Endothelial cell (in vitro differentiated cells): ENCODE results near the gene KIRREL2. TPM values are rescaled to one million over a fixed set of nuclear protein-coding genes. Genes with fewer than 3 reads are reported as not detected.

Source experiments
- total RNA-seq: library from RNA; stranded (reverse); fragmentation: NEBNext Ultra II Directional; extraction: Animal tissue kit (Norgen Biotek cat#: 25700); gene quantifications from one replicate; pipeline ENCODE4 v1.2.1, GENCODE V29; 2021; ENCODE audit not compliant: unreplicated experiment

Gene KIRREL2
- total RNA-seq, 1 donor from 2014 or later = 1.8 TPM

Other genes with a start within 250 kb of the KIRREL2 start
- gene HAUS5, start 244.2 kb upstream of the KIRREL2 start, total RNA-seq = 30.2 TPM
- gene RBM42, start 227.9 kb upstream of the KIRREL2 start, total RNA-seq = 116 TPM
- gene ETV2, start 215.2 kb upstream of the KIRREL2 start, total RNA-seq = 1,894 TPM
- gene COX6B1, start 208.6 kb upstream of the KIRREL2 start, total RNA-seq = 428 TPM
- not detected for gene UPK1A, start 190.4 kb upstream of the KIRREL2 start, total RNA-seq
- not detected for gene ZBTB32, start 152.4 kb upstream of the KIRREL2 start, total RNA-seq
- 51.7 TPM for gene KMT2B, start 138.9 kb upstream of the KIRREL2 start, total RNA-seq
- 3.2 TPM for gene IGFLR1, start 114.5 kb upstream of the KIRREL2 start, total RNA-seq
- 12.0 TPM for gene U2AF1L4, start 111.5 kb upstream of the KIRREL2 start, total RNA-seq
- 99.0 TPM for gene PSENEN, start 111.3 kb upstream of the KIRREL2 start, total RNA-seq
- 9.0 TPM for gene LIN37, start 108.3 kb upstream of the KIRREL2 start, total RNA-seq
- gene HSPB6, start 99.9 kb upstream of the KIRREL2 start, total RNA-seq = not detected
- 15.0 TPM for gene PROSER3, start 98.7 kb upstream of the KIRREL2 start, total RNA-seq
- 8.5 TPM for gene ARHGAP33, start 81.3 kb upstream of the KIRREL2 start, total RNA-seq
- not detected for gene PRODH2, start 44.1 kb upstream of the KIRREL2 start, total RNA-seq
- not detected for gene NPHS1, start 4.4 kb upstream of the KIRREL2 start, total RNA-seq
- 11.5 TPM for gene APLP1, start 11.7 kb downstream of the KIRREL2 start, total RNA-seq
- 13.0 TPM for gene NFKBID, start 43.6 kb downstream of the KIRREL2 start, total RNA-seq
- gene HCST, start 45.6 kb downstream of the KIRREL2 start, total RNA-seq = 0.95 TPM
- gene TYROBP, start 51.4 kb downstream of the KIRREL2 start, total RNA-seq = not detected
- 53.4 TPM for gene LRFN3, start 79.5 kb downstream of the KIRREL2 start, total RNA-seq
- 14.3 TPM for gene SDHAF1, start 138.3 kb downstream of the KIRREL2 start, total RNA-seq
- gene SYNE4, start 151.9 kb downstream of the KIRREL2 start, total RNA-seq = 4.5 TPM
- gene ALKBH6, start 157.3 kb downstream of the KIRREL2 start, total RNA-seq = 27.3 TPM
- gene CLIP3, start 176.0 kb downstream of the KIRREL2 start, total RNA-seq = 94.8 TPM
- gene THAP8, start 197.4 kb downstream of the KIRREL2 start, total RNA-seq = 6.7 TPM
- 8.5 TPM for gene WDR62, start 198.0 kb downstream of the KIRREL2 start, total RNA-seq